ENCODE data around the gene CRTAP. TPM values are rescaled to one million over a fixed set of nuclear protein-coding genes. Genes with fewer than 3 reads are reported as not detected.
A peak's percentile ranks its signal among the peaks of the same experiment; 100 is the strongest.

The CRTAP gene
- total and polyA plus RNA-seq, 2 of the 13 experiments (the other 11 are each of a cell fraction or from before 2014, with no cell fraction given) = 54.2 to 119 TPM

- no peak for TF ChIP-seq ZSCAN22 (CRISPR knock-in tag; IDR thresholded peaks at IDR 0.05)
- TF ChIP-seq, protein P1, sequence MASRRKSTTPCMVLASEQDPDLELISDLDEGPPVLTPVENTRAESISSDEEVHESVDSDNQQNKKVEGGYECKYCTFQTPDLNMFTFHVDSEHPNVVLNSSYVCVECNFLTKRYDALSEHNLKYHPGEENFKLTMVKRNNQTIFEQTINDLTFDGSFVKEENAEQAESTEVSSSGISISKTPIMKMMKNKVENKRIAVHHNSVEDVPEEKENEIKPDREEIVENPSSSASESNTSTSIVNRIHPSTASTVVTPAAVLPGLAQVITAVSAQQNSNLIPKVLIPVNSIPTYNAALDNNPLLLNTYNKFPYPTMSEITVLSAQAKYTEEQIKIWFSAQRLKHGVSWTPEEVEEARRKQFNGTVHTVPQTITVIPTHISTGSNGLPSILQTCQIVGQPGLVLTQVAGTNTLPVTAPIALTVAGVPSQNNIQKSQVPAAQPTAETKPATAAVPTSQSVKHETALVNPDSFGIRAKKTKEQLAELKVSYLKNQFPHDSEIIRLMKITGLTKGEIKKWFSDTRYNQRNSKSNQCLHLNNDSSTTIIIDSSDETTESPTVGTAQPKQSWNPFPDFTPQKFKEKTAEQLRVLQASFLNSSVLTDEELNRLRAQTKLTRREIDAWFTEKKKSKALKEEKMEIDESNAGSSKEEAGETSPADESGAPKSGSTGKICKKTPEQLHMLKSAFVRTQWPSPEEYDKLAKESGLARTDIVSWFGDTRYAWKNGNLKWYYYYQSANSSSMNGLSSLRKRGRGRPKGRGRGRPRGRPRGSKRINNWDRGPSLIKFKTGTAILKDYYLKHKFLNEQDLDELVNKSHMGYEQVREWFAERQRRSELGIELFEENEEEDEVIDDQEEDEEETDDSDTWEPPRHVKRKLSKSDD (CRISPR knock-in tag; IDR thresholded peaks at IDR 0.05; ENCODE audit: low read depth) = no peak
- TF ChIP-seq NKX3-1 (CRISPR knock-in tag; IDR thresholded peaks at IDR 0.05) = no peak
- no peak for TF ChIP-seq ZNF24 (IDR thresholded peaks at IDR 0.05)
- TF ChIP-seq ZNF788 (CRISPR knock-in tag; IDR thresholded peaks at IDR 0.05; ENCODE audit: borderline replicate concordance) = 0 out of 2 replicates have a peak, but pooled peaks have one; percentile 46
- peak; percentile 66; the same call in 1 of the 2 replicates for TF ChIP-seq ZNF556 (CRISPR knock-in tag; IDR thresholded peaks at IDR 0.05; ENCODE audit: borderline replicate concordance)
- TF ChIP-seq LCORL (IDR thresholded peaks at IDR 0.05) = peak; percentile 62; the same call in 1 of the 2 replicates
- TF ChIP-seq LCORL (CRISPR knock-in tag; IDR thresholded peaks at IDR 0.05) = peak; percentile 75
- TF ChIP-seq KIAA2018 (CRISPR knock-in tag; IDR thresholded peaks at IDR 0.05; ENCODE audit: borderline replicate concordance) = no peak
- TF ChIP-seq, protein P2, sequence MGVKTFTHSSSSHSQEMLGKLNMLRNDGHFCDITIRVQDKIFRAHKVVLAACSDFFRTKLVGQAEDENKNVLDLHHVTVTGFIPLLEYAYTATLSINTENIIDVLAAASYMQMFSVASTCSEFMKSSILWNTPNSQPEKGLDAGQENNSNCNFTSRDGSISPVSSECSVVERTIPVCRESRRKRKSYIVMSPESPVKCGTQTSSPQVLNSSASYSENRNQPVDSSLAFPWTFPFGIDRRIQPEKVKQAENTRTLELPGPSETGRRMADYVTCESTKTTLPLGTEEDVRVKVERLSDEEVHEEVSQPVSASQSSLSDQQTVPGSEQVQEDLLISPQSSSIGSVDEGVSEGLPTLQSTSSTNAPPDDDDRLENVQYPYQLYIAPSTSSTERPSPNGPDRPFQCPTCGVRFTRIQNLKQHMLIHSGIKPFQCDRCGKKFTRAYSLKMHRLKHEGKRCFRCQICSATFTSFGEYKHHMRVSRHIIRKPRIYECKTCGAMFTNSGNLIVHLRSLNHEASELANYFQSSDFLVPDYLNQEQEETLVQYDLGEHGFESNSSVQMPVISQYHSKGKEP (CRISPR knock-in tag; IDR thresholded peaks at IDR 0.05) = no peak
- peak; percentile 99 for TF ChIP-seq FOSL2 (CRISPR knock-in tag; IDR thresholded peaks at IDR 0.05)
- TF ChIP-seq ESRRA (CRISPR knock-in tag; IDR thresholded peaks at IDR 0.05; ENCODE audit: low read depth) = peak; percentile 68; the same call in 1 of the 2 replicates
- TF ChIP-seq, protein P3, sequence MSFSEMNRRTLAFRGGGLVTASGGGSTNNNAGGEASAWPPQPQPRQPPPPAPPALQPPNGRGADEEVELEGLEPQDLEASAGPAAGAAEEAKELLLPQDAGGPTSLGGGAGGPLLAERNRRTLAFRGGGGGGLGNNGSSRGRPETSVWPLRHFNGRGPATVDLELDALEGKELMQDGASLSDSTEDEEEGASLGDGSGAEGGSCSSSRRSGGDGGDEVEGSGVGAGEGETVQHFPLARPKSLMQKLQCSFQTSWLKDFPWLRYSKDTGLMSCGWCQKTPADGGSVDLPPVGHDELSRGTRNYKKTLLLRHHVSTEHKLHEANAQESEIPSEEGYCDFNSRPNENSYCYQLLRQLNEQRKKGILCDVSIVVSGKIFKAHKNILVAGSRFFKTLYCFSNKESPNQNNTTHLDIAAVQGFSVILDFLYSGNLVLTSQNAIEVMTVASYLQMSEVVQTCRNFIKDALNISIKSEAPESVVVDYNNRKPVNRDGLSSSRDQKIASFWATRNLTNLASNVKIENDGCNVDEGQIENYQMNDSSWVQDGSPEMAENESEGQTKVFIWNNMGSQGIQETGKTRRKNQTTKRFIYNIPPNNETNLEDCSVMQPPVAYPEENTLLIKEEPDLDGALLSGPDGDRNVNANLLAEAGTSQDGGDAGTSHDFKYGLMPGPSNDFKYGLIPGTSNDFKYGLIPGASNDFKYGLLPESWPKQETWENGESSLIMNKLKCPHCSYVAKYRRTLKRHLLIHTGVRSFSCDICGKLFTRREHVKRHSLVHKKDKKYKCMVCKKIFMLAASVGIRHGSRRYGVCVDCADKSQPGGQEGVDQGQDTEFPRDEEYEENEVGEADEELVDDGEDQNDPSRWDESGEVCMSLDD (CRISPR knock-in tag; IDR thresholded peaks at IDR 0.05; ENCODE audit: borderline replicate concordance) = no peak
Observed at GRCh38 chr3:33186524-33187367, 72.9 kb downstream of the CRTAP start (continued).

Measured in HepG2 (cell line).